ENCODE results near the gene AHCY.

DNA sequence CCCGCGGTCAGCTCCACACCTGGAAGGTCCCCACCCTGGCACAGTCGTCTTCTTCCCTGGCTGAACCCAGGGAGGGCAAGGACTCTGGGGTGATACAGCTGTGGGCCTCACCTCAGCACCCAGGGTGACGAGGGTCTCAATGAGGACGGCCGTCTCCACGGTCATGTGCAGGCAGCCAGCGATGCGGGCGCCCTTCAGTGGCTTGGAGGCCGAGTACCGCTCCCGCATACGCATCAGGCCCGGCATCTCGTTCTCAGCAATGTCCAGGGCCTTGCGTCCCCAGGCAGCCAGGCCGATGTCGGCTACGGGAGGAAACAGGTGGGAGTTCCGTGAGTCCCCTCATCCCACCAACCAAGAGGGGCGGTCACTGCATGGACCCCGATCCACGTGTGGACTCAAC lies 7.9 kb downstream of the AHCY start:
- TF ChIP-seq GATA2 (IDR thresholded peaks at IDR 0.05; ENCODE audit: low read depth, low read length) (no peak), GATA3 (IDR thresholded peaks at IDR 0.05; ENCODE audit: low read depth, low read length) (no peak)
